Gastroesophageal sphincter (tissue), 4 donors: Measurements from ENCODE around the gene ZNF579. TPM values are rescaled to one million over a fixed set of nuclear protein-coding genes. Genes with fewer than 3 reads are reported as not detected.

ENCODE experiments used
- ATAC-seq: fragments of 150-250 bp; one replicate; pipeline ENCODE4 v1.9.1; 2016; ENCODE audit warnings: mild to moderate bottlenecking, moderate library complexity
- H3K27ac ChIP-seq, 4 donors: fragments of 200-600 bp; sonication (generic) in 3 of 4; 1 replicate in 3 of 4; 2 replicates in 1 of 4; pipeline ENCODE4 v1.5.1; 2016 to 2019
- H3K27me3 ChIP-seq: fragments of 200-600 bp; sonication (generic); one replicate; pipeline ENCODE4 v1.5.1; 2019
- H3K36me3 ChIP-seq, 2 donors: fragments of 200-600 bp; sonication (generic); one replicate each; pipeline ENCODE4 v1.5.1; 2019; ENCODE audit warnings: control low read depth in 1 of 2
- H3K4me1 ChIP-seq, 3 donors: fragments of 200-600 bp; sonication (generic); 1 replicate in 2 of 3; 2 replicates in 1 of 3; pipeline ENCODE4 v1.5.1; 2016 to 2019; ENCODE audit warnings: control low read depth in 2 of 3
- H3K4me3 ChIP-seq, 2 donors: fragments of 200-600 bp; sonication (generic); one replicate each; pipeline ENCODE4 v1.5.1; 2019; ENCODE audit warnings: mild to moderate bottlenecking in 1 of 2, moderate library complexity in 1 of 2
- H3K9me3 ChIP-seq, 3 donors: fragments of 200-600 bp; sonication (generic); one replicate each; pipeline ENCODE4 v1.5.1; 2017 to 2019; ENCODE audit warnings: control low read depth in 2 of 3
- CTCF ChIP-seq, 4 experiments: fragments of 200-600 bp in 2 of 4; fragments of 450-650 bp in 2 of 4; sonication (generic) in 1 of 4; IDR thresholded peaks; one replicate each; pipeline ENCODE4 v1.5.1; 2017 to 2019; ENCODE audit warnings: antibody characterized with exemption in 4 of 4, mild to moderate bottlenecking in 2 of 4, moderate library complexity in 2 of 4
- EP300 ChIP-seq: sonication (generic); formaldehyde crosslinking; IDR thresholded peaks from one replicate; pipeline ENCODE4 v1.6.1; 2017; ENCODE audit warnings: antibody characterized with exemption, mild to moderate bottlenecking
- POLR2A ChIP-seq, 2 donors: fragments of 450-650 bp; IDR thresholded peaks; one replicate each; pipeline ENCODE4 v1.6.1; 2017; ENCODE audit warnings: antibody characterized with exemption in 2 of 2, mild to moderate bottlenecking in 2 of 2, moderate library complexity in 1 of 2
- POLR2AphosphoS5 ChIP-seq: sonication (generic); formaldehyde crosslinking; IDR thresholded peaks from one replicate; pipeline ENCODE4 v1.6.1; 2017; ENCODE audit warnings: antibody characterized with exemption
- WGBS, 2 donors: methylation state at CpG; one replicate each; pipeline ENCODE4 v1.1.5; 2018; ENCODE audit warnings: low coverage in 1 of 2; 5-methylcytosine and 5-hydroxymethylcytosine counted together
- total RNA-seq, 4 donors: library from RNA; depleted of rRNA; stranded (reverse); fragments of >200 nt; gene quantifications; one replicate each; pipeline ENCODE4 v1.1.0, GENCODE V29; 2016

The ZNF579 gene
- total RNA-seq, 4 donors from 2014 or later = 2.8 to 6.9 (median 3.9) TPM

- Histone ChIP-seq H3K27ac (no peak overlapping the region), H3K4me3 (no peak overlapping the region), H3K4me1 (peaks cover 0 to 16% (median 0%) of the 10 kb centered on the region in 3 donors), H3K36me3 (no peaks in the 10 kb centered on the region), H3K27me3 (peaks cover 42% of the 10 kb centered on the region), H3K9me3 (no peaks in the 10 kb centered on the region)
- no peak for ATAC-seq
- WGBS, 2 donors = no CpG with 5 or more reads among the region's 19 CpGs
- TF ChIP-seq POLR2AphosphoS5 (no peak), EP300 (no peak), CTCF (IDR thresholded peaks at IDR 0.05) (no peak), POLR2A (IDR thresholded peaks at IDR 0.05) (no peak)
Measured at GRCh38 chr19:55541091-55541490, 39.6 kb downstream of the ZNF579 start.

GRCh38 chr19:55540619-55541018 is 40.0 kb downstream of the ZNF579 start:
- Histone ChIP-seq H3K9me3 (no peaks in the 10 kb centered on the region), H3K4me3 (no peak overlapping the region), H3K36me3 (no peaks in the 10 kb centered on the region), H3K27me3 (peaks cover 42% of the 10 kb centered on the region), H3K27ac (no peak overlapping the region), H3K4me1 (peaks cover 0 to 11% (median 0%) of the 10 kb centered on the region in 3 donors)
- no peak for ATAC-seq
- TF ChIP-seq CTCF (IDR thresholded peaks at IDR 0.05) = no peak
- no peak for TF ChIP-seq POLR2A (IDR thresholded peaks at IDR 0.05)
- TF ChIP-seq POLR2AphosphoS5 = no peak
- no peak for TF ChIP-seq EP300
- 36% methylated on average over 5 of the region's 10 CpGs; no CpG with 5 or more reads in 1 of the 2 donors for WGBS, 2 donors

- Histone ChIP-seq H3K4me3 (no peak overlapping the region), H3K27me3 (peaks cover 29% of the 10 kb centered on the region), H3K27ac (peak overlapping the region in 2 of 4 donors; percentile 43 to 47), H3K36me3 (no peaks in the 10 kb centered on the region), H3K9me3 (no peaks in the 10 kb centered on the region), H3K4me1 (peaks cover 0 to 10% (median 0%) of the 10 kb centered on the region in 3 donors)
- peak; percentile 54 for ATAC-seq
- peak; percentile 16 for TF ChIP-seq POLR2AphosphoS5
- no peak for TF ChIP-seq EP300
- WGBS, 2 donors = 44 to 63% methylated on average over 3 to 21 of the region's 33 CpGs
Measured at GRCh38 chr19:55539090-55539984, 41.3 kb downstream of the ZNF579 start.

GRCh38 chr19:55538132-55538531 is 42.5 kb downstream of the ZNF579 start:
- Histone ChIP-seq H3K4me3 (no peak overlapping the region), H3K9me3 (no peaks in the 10 kb centered on the region), H3K27ac (no peak overlapping the region), H3K36me3 (no peaks in the 10 kb centered on the region), H3K4me1 (peaks cover 0 to 10% (median 0%) of the 10 kb centered on the region in 3 donors), H3K27me3 (peaks cover 21% of the 10 kb centered on the region)
- WGBS, 2 donors = 76 to 85% methylated on average over 2 to 5 of the region's 5 CpGs
- no peak for ATAC-seq
- TF ChIP-seq EP300 (no peak), POLR2AphosphoS5 (no peak), CTCF (IDR thresholded peaks at IDR 0.05) (no peak), POLR2A (IDR thresholded peaks at IDR 0.05) (no peak)

- ATAC-seq = no peak
- WGBS, 2 donors = 50 to 53% methylated on average over 2 to 4 of the region's 5 CpGs
- no peak overlapping the region for H3K4me3 ChIP-seq
Measured at GRCh38 chr19:55537741-55538111, 42.9 kb downstream of the ZNF579 start.

More at GRCh38 chr19:55537741-55538111, 42.9 kb downstream of the ZNF579 start:
- peaks cover 21% of the 10 kb centered on the region for H3K27me3 ChIP-seq
- no peaks in the 10 kb centered on the region for H3K9me3 ChIP-seq
- no peaks in the 10 kb centered on the region for H3K36me3 ChIP-seq
- H3K4me1 ChIP-seq = peaks cover 0 to 10% (median 0%) of the 10 kb centered on the region in 3 donors
- TF ChIP-seq CTCF (IDR thresholded peaks at IDR 0.05) (no peak), POLR2A (IDR thresholded peaks at IDR 0.05) (no peak), POLR2AphosphoS5 (no peak), EP300 (no peak)
- H3K27ac ChIP-seq = no peak overlapping the region
